Adrenal gland (tissue), 12 donors: ENCODE data around the gene XRN1. TPM values are rescaled to one million over a fixed set of nuclear protein-coding genes. Genes with fewer than 3 reads are reported as not detected.

Experiments
- DNase-seq, 7 donors: peaks; one replicate each; pipeline ENCODE4 v3.0.0-alpha.2; 2019 to 2020
- H3K27ac ChIP-seq, 5 donors: fragments of 200-600 bp; sonication (generic) in 4 of 5; 1 replicate in 3 of 5; 2 replicates in 2 of 5; pipeline versions ENCODE4 v1.5.1 to v1.8.0; 2016 to 2020; ENCODE audit warnings: mild to moderate bottlenecking in 1 of 5
- H3K27me3 ChIP-seq: fragments of 200-600 bp; 2 replicates; pipeline ENCODE4 v1.8.0; 2021
- H3K36me3 ChIP-seq, 2 donors: fragments of 200-600 bp; replicated peaks in 1 of 2; 1 replicate in 1 of 2; 2 replicates in 1 of 2; pipeline versions ENCODE4 v1.5.1 to v1.8.0; 2018 to 2022
- H3K4me1 ChIP-seq, 2 donors: fragments of 200-600 bp; replicated peaks in 1 of 2; 1 replicate in 1 of 2; 2 replicates in 1 of 2; pipeline versions ENCODE4 v1.5.1 to v1.8.0; 2018 to 2021
- H3K4me3 ChIP-seq, 4 donors: fragments of 200-600 bp; sonication (generic) in 3 of 4; one replicate each; pipeline ENCODE4 v1.5.1; 2016 to 2018
- H3K9me3 ChIP-seq, 3 donors: fragments of 200-600 bp; sonication (generic) in 1 of 3; replicated peaks in 1 of 3; 1 replicate in 2 of 3; 2 replicates in 1 of 3; pipeline versions ENCODE4 v1.5.1 to v1.8.0; 2016 to 2021
- CTCF ChIP-seq, 6 experiments: fragments of 450-650 bp in 4 of 6; fragments of 200-600 bp in 2 of 6; sonication (generic) in 1 of 6; IDR thresholded peaks; 1 replicate in 5 of 6; 2 replicates in 1 of 6; pipeline versions ENCODE4 v1.5.1 to v1.8.0; 2016 to 2021; ENCODE audit warnings: antibody characterized with exemption in 6 of 6, mild to moderate bottlenecking in 2 of 6, moderate library complexity in 1 of 6
- POLR2A ChIP-seq, 2 donors: fragments of 450-650 bp; IDR thresholded peaks; one replicate each; pipeline ENCODE4 v1.6.1; 2017; ENCODE audit warnings: antibody characterized with exemption in 2 of 2, mild to moderate bottlenecking in 2 of 2, moderate library complexity in 1 of 2
- WGBS, 4 donors: extraction: QIAGEN DNeasy Blood & Tissue Kit in 2 of 4; methylation state at CpG; one replicate each; pipeline versions ENCODE4 v1.1.5 to v1.1.7; 2013 to 2017; 5-methylcytosine and 5-hydroxymethylcytosine counted together
- intact Hi-C, 2 donors: fragments of 100-400 bp; cut with DNase I; formaldehyde crosslinking; loops; one replicate each; pipeline versions ENCODE4 v1.14.1 to v1.15.0; 2022 to 2023
- polyA plus RNA-seq, 3 donors: library from polyadenylated mRNA; stranded (reverse); fragments of 200-250 nt in 2 of 3; fragments of 350-450 nt in 1 of 3; fragmentation: Illumina TruSeq in 1 of 3; extraction: RNeasy Lipid Tissue Mini Kit (QIAGEN cat#74804) in 1 of 3; gene quantifications; one replicate each; pipeline ENCODE4 v1.2.3, GENCODE V29; 2013 to 2014
- total RNA-seq, 9 donors: library from RNA; depleted of rRNA in 4 of 9; stranded (reverse); fragments of >200 nt in 4 of 9; fragments of 120-200 nt in 1 of 9; fragmentation: NEBNext Ultra II Directional in 1 of 9; extraction: Animal tissue kit (Norgen Biotek cat#: 25700) in 1 of 9; gene quantifications; one replicate each; pipeline versions ENCODE4 v1.1.0 to v1.2.4, GENCODE V29; 2013 to 2023
- donor health status: healthy with polysubstance abuse.
- donor health status: Bipolar disorder and iron deficiency.
- donor health status: DM: yes; HTN: yes; CAD: no.
- donor health status: DM: no; HTN: no; CAD: no.
- donor health status: DM: no; HTN: no; CAD: no.
- donor health status: DM: yes; HTN: yes; CAD: no.

The XRN1 gene
- total and polyA plus RNA-seq, 12 donors = 6.3 to 73.6 (median 31.0) TPM

GRCh38 chr3:142298626-142299025 lies 149.2 kb downstream of the XRN1 start:
- TF ChIP-seq CTCF (IDR thresholded peaks at IDR 0.05) (no peak), POLR2A (IDR thresholded peaks at IDR 0.05) (no peak)
- Histone ChIP-seq H3K27me3 (no peaks in the 10 kb centered on the region), H3K4me3 (no peak overlapping the region), H3K9me3 (no peaks in the 10 kb centered on the region), H3K36me3 (no peaks in the 10 kb centered on the region), H3K4me1 (no peaks in the 10 kb centered on the region), H3K27ac (no peak overlapping the region)
- intact Hi-C loops = no loop called here
- no peak for DNase-seq
- 88 to 92% (median 90%) methylated on average over 2 of the region's 2 CpGs; no CpG with 5 or more reads in 1 of the 4 donors for WGBS, 4 donors

- intact Hi-C loops = no loop called here
- no peak for DNase-seq
- Histone ChIP-seq H3K9me3 (no peaks in the 10 kb centered on the region), H3K27me3 (no peaks in the 10 kb centered on the region), H3K4me3 (no peak overlapping the region), H3K27ac (no peak overlapping the region), H3K36me3 (no peaks in the 10 kb centered on the region), H3K4me1 (no peaks in the 10 kb centered on the region)
- WGBS, 4 donors = 90 to 95% (median 93%) methylated on average over 1 of the region's 1 CpG
- TF ChIP-seq CTCF (IDR thresholded peaks at IDR 0.05) (no peak), POLR2A (IDR thresholded peaks at IDR 0.05) (no peak)
Observed at GRCh38 chr3:142296507-142296906, 151.3 kb downstream of the XRN1 start.

GRCh38 chr3:142287866-142288638 lies 159.8 kb downstream of the XRN1 start:
- WGBS, 4 donors = 93 to 96% (median 94%) methylated on average over 5 of the region's 5 CpGs
- no peak overlapping the region for H3K4me3 ChIP-seq
- intact Hi-C loops = no loop called here
- H3K4me1 ChIP-seq = no peaks in the 10 kb centered on the region
- H3K36me3 ChIP-seq = no peaks in the 10 kb centered on the region
- no peaks in the 10 kb centered on the region for H3K27me3 ChIP-seq
- no peak overlapping the region for H3K27ac ChIP-seq
- H3K9me3 ChIP-seq = peaks cover 0 to 6% (median 0%) of the 10 kb centered on the region in 3 donors
- DNase-seq = no peak
- TF ChIP-seq CTCF (IDR thresholded peaks at IDR 0.05) (no peak), POLR2A (IDR thresholded peaks at IDR 0.05) (no peak)

- Histone ChIP-seq H3K4me3 (no peak overlapping the region), H3K36me3 (no peaks in the 10 kb centered on the region), H3K9me3 (peaks cover 0 to 6% (median 0%) of the 10 kb centered on the region in 3 donors), H3K4me1 (no peaks in the 10 kb centered on the region), H3K27me3 (no peaks in the 10 kb centered on the region), H3K27ac (no peak overlapping the region)
- 49 to 70% (median 54%) methylated on average over 2 of the region's 2 CpGs for WGBS, 4 donors
- intact Hi-C loops = no loop called here
- no peak for DNase-seq
- TF ChIP-seq CTCF (IDR thresholded peaks at IDR 0.05) (no peak), POLR2A (IDR thresholded peaks at IDR 0.05) (no peak)
Observed at GRCh38 chr3:142285083-142285517, 162.7 kb downstream of the XRN1 start.
